ENCODE data around the gene TLE3.
A peak's percentile ranks its signal among the peaks of the same experiment; 100 is the strongest.

Gene TLE3

DNA sequence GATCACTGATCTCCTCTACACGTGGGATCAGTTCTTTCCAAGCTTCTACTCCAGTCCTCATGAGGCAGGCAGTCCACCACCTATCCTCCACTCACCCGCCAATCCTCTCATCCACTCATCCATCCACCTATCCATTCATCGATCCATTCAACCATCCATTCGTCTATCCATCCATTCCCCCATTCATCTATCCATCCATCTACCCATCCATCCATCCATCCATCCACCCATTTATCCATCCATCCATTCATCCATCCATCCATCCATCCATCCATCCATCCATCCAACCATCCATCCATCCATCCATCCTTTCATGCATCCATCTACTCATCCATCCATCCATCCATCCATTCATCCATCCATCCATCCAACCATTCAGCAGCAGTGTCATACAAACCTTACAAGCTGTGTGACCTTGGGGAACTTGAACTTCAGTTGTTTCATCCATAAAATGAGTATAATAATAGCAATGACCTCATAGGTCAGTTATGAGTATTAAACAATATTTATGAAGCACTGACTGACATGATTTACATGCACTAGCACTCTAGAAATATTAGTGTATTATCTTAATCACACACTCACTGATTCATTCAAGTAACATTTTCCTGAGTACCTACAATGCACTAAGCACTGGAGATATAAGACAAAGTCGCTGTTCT lies 55.0 kb downstream of the TLE3 start:
- DNase-seq (ENCODE audit: low spot score), result no peak
- TF ChIP-seq, protein P1, sequence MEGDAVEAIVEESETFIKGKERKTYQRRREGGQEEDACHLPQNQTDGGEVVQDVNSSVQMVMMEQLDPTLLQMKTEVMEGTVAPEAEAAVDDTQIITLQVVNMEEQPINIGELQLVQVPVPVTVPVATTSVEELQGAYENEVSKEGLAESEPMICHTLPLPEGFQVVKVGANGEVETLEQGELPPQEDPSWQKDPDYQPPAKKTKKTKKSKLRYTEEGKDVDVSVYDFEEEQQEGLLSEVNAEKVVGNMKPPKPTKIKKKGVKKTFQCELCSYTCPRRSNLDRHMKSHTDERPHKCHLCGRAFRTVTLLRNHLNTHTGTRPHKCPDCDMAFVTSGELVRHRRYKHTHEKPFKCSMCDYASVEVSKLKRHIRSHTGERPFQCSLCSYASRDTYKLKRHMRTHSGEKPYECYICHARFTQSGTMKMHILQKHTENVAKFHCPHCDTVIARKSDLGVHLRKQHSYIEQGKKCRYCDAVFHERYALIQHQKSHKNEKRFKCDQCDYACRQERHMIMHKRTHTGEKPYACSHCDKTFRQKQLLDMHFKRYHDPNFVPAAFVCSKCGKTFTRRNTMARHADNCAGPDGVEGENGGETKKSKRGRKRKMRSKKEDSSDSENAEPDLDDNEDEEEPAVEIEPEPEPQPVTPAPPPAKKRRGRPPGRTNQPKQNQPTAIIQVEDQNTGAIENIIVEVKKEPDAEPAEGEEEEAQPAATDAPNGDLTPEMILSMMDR (IDR thresholded peaks at IDR 0.05; ENCODE audit: extremely low read depth, insufficient read depth, missing control alignments), result no peak
- in situ Hi-C loops (cut with MboI; ENCODE audit: low pct_unique_long_range_greater_than_20kb, low sequenced_read_pairs, unreplicated experiment), result no loop called here

DNA sequence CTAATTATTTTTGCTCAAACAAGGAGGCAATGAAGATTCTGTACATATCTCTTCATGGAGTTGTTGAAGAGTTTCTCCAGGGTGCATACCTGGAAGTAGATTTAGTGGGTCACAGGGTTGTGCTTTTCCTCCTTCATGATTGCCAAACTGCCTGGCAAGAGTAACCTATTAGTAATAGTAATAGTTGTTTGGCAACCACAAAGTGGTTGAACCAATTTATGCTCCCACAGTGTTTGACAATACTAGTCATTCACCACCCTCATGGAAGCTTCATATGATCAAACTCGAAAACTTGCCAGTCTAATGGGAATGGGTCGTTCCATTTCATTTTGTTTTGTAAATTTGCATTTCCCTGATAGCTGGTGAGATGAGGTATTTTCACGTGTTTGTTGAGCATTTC lies 57.8 kb downstream of the TLE3 start:
- in situ Hi-C loops (cut with MboI; ENCODE audit: low pct_unique_long_range_greater_than_20kb, low sequenced_read_pairs, unreplicated experiment), result no loop called here
- no peak for DNase-seq (ENCODE audit: low spot score)
- TF ChIP-seq, protein P1 (IDR thresholded peaks at IDR 0.05; ENCODE audit: extremely low read depth, insufficient read depth, missing control alignments), result no peak

DNA sequence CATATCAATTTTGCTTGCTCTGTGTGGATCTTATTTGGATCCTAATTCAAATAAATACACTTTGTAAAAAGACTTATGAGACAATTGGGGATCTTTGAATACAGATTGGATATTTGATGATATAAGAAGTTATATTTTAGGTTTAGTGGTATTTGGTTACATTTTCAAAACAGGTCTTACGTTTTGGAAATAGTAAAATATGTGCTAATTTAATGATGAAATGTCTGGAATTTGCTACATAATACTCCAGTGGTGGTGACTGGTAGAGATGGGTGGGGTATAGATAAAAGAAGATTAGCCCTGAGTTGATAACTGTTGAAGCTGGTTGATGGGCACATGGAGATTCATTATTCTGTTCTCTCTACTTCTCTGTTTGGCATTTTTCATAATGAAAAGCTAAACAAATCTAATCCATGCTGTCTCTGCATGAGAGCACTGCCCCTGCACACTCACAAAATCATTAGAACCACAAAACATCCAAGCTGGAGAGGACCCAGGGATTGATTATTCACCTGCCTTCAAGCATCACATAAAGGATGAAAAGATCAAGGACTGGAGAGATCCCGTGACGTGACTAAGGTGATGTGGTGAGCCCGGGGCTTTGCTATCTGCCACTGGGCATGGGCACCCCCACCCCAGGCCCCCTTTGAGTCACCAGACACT lies 58.9 kb downstream of the TLE3 start:
- no peak for DNase-seq (ENCODE audit: low spot score)
- in situ Hi-C loops (cut with MboI; ENCODE audit: low pct_unique_long_range_greater_than_20kb, low sequenced_read_pairs, unreplicated experiment), result no loop called here

DNA sequence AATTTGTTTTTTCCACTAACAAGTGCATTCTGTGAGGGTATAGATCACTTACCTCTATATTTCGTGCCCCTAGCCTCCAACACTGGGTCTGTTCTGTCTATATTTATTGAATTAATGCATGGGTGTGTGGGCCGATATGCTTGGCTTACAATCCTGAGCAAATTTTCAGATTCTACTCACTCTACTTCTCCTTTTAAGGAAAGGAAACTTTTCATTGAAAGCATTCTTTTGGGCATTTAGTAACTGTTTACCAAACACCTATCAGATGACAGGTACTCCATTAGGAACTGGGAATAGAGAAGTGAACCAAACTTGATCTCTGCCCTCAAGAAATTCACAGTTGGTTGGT lies 60.5 kb downstream of the TLE3 start:
- in situ Hi-C loops (cut with MboI; ENCODE audit: low pct_unique_long_range_greater_than_20kb, low sequenced_read_pairs, unreplicated experiment), result no loop called here
- DNase-seq (ENCODE audit: low spot score), result no peak
- TF ChIP-seq, protein P1 (IDR thresholded peaks at IDR 0.05; ENCODE audit: extremely low read depth, insufficient read depth, missing control alignments), result no peak

More for the DNA sequence above, 58.9 kb downstream of the TLE3 start:
- TF ChIP-seq, protein P1 (IDR thresholded peaks at IDR 0.05; ENCODE audit: extremely low read depth, insufficient read depth, missing control alignments), result no peak

DNA sequence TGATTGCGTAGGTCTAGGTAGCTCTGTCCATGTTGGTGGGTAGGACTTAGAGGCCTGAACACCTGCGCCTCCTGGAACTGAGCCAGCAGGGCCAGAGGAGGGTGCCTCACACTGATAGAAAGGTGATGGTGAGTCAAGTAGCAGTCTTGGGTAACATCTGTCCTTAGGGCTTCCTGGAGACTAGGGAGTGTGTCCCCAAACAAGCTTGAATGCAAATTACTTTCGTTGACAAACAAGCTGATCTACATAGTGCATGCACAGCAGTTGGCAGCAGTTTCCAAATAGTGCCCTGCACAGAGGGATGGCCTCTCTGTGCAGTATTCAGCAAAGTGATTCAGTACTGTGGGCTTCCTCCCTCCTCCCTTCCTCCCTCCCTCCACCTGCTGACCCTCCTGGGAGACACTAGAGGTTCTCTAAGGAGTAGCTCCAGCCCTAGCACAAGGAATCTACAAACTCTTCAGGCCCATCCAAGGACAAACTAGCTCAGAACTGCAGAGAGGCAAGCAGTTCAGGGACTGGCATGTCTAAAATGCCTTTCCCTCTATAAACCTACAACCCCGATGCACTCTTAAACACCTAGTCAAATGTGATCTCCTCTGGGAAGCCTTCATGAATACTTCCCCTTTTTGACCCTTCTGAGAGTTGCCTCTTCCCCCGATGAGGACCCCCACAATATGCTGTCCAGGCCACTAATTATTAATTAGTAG lies 61.0 kb downstream of the TLE3 start:
- TF ChIP-seq, protein P1 (IDR thresholded peaks at IDR 0.05; ENCODE audit: extremely low read depth, insufficient read depth, missing control alignments), result no peak
- peak; percentile 75 for DNase-seq (ENCODE audit: low spot score)
- in situ Hi-C loops (cut with MboI; ENCODE audit: low pct_unique_long_range_greater_than_20kb, low sequenced_read_pairs, unreplicated experiment), result no loop called here

DNA sequence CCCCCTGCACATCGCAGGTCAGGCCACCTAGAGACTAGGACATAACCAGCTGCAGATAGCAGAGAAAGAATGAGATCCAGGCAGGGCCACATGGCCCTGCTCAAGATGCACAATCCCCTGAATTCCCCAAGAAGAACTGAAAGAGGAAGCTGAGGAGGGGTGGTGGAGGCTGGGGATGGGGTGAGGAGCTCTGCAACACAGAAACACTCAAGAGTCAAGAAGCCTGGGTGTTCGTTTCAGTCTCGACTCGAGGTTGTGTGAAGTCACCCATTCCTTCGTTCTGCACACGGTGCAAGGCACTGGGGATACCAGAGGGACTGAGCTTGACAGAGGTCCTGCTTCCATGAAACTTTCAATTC lies 62.0 kb downstream of the TLE3 start:
- in situ Hi-C loops (cut with MboI; ENCODE audit: low pct_unique_long_range_greater_than_20kb, low sequenced_read_pairs, unreplicated experiment), result no loop called here
- peak; percentile 83 for DNase-seq (ENCODE audit: low spot score)

More for the DNA sequence above, 62.0 kb downstream of the TLE3 start:
- TF ChIP-seq, protein P1 (IDR thresholded peaks at IDR 0.05; ENCODE audit: extremely low read depth, insufficient read depth, missing control alignments), result no peak
